CD14-positive monocyte (primary cell): ENCODE results near the gene GALC. TPM values are rescaled to one million over a fixed set of nuclear protein-coding genes. Genes with fewer than 3 reads are reported as not detected.
A peak's percentile ranks its signal among the peaks of the same experiment; 100 is the strongest.

ENCODE experiments used
- DNase-seq, 3 donors: peaks; one replicate each; pipeline ENCODE4 v3.0.0-alpha.2; 2011 to 2022
- H2AFZ ChIP-seq: 2 replicates; pipeline ENCODE4 v1.6.0; 2012; ENCODE audit warnings: mild to moderate bottlenecking, low read depth, low read length, inconsistent platforms; ENCODE audit not compliant: insufficient read depth, poor library complexity, severe bottlenecking
- H3K27ac ChIP-seq, 2 donors: 1 replicate in 1 of 2; 2 replicates in 1 of 2; pipeline ENCODE4 v1.5.1; 2012 to 2013; ENCODE audit warnings: low read length in 2 of 2, control low read depth in 1 of 2, inconsistent platforms in 1 of 2, low read depth in 1 of 2, mild to moderate bottlenecking in 1 of 2
- H3K27me3 ChIP-seq, 2 donors: one replicate each; pipeline versions ENCODE4 v1.6.0 to v1.6.1; 2011 to 2013; ENCODE audit warnings: low read length in 2 of 2; ENCODE audit not compliant: control insufficient read depth in 2 of 2, insufficient read depth in 2 of 2
- H3K36me3 ChIP-seq, 2 donors: replicated peaks in 1 of 2; 1 replicate in 1 of 2; 2 replicates in 1 of 2; pipeline versions ENCODE4 v1.5.1 to v1.6.1; 2012 to 2013; ENCODE audit warnings: low read length in 2 of 2, control low read depth in 1 of 2, inconsistent platforms in 1 of 2, mild to moderate bottlenecking in 1 of 2; ENCODE audit not compliant: insufficient read depth in 2 of 2, control insufficient read depth in 1 of 2
- H3K4me1 ChIP-seq, 2 donors: 1 replicate in 1 of 2; 2 replicates in 1 of 2; pipeline versions ENCODE4 v1.5.1 to v1.6.1; 2012 to 2013; ENCODE audit warnings: low read length in 2 of 2, control low read depth in 1 of 2, inconsistent platforms in 1 of 2, mild to moderate bottlenecking in 1 of 2, moderate library complexity in 1 of 2; ENCODE audit not compliant: insufficient read depth in 2 of 2, control insufficient read depth in 1 of 2
- H3K4me2 ChIP-seq: replicated peaks from 2 replicates; pipeline ENCODE3; 2012; ENCODE audit warnings: low read length, moderate library complexity, mild to moderate bottlenecking; ENCODE audit not compliant: poor library complexity, severe bottlenecking; ENCODE audit errors: extremely low read depth
- H3K4me3 ChIP-seq, 3 experiments: fragments of 200-600 bp in 1 of 3; sonication (generic) in 1 of 3; replicated peaks in 1 of 3; 1 replicate in 2 of 3; 2 replicates in 1 of 3; pipeline ENCODE4 v1.5.1; 2011 to 2013; ENCODE audit warnings: low read length in 3 of 3, mild to moderate bottlenecking in 3 of 3, control low read depth in 2 of 3, low read depth in 2 of 3, inconsistent platforms in 1 of 3, moderate library complexity in 1 of 3
- H3K79me2 ChIP-seq: 2 replicates; pipeline ENCODE4 v1.6.0; 2012; ENCODE audit warnings: mild to moderate bottlenecking, control low read depth, inconsistent platforms, low read length, moderate library complexity; ENCODE audit not compliant: insufficient read depth
- H3K9ac ChIP-seq: 2 replicates; pipeline ENCODE4 v1.6.0; 2017; ENCODE audit warnings: low read length, mild to moderate bottlenecking; ENCODE audit not compliant: insufficient read depth, poor library complexity, severe bottlenecking
- H3K9me3 ChIP-seq, 2 donors: replicated peaks in 1 of 2; 1 replicate in 1 of 2; 2 replicates in 1 of 2; pipeline versions ENCODE4 v1.5.1 to v1.6.1; 2012 to 2013; ENCODE audit warnings: low read length in 2 of 2, control low read depth in 1 of 2; ENCODE audit not compliant: control insufficient read depth in 1 of 2, insufficient read depth in 1 of 2
- H4K20me1 ChIP-seq: 2 replicates; pipeline ENCODE4 v1.6.0; 2012; ENCODE audit warnings: mild to moderate bottlenecking, low read length, control low read depth, moderate library complexity; ENCODE audit not compliant: insufficient read depth
- H3K27ac Mint-ChIP-seq, 7 donors: one replicate each; pipeline ENCODE4 v1.8.0; 2020; ENCODE audit warnings: mild to moderate bottlenecking in 7 of 7, mixed read lengths in 7 of 7, moderate library complexity in 6 of 7, inconsistent platforms in 2 of 7
- H3K27me3 Mint-ChIP-seq, 3 donors: one replicate each; pipeline ENCODE4 v1.8.0; 2021 to 2022; ENCODE audit warnings: low read depth in 3 of 3, mild to moderate bottlenecking in 3 of 3, mixed read lengths in 3 of 3, moderate library complexity in 3 of 3, inconsistent platforms in 1 of 3
- H3K36me3 Mint-ChIP-seq, 2 donors: one replicate each; pipeline ENCODE4 v1.8.0; 2020; ENCODE audit warnings: mixed read lengths in 2 of 2, inconsistent platforms in 1 of 2, mild to moderate bottlenecking in 1 of 2
- H3K4me1 Mint-ChIP-seq: one replicate; pipeline ENCODE4 v1.8.0; 2020; ENCODE audit warnings: mild to moderate bottlenecking, mixed read lengths
- H3K4me3 Mint-ChIP-seq, 2 donors: one replicate each; pipeline ENCODE4 v1.8.0; 2020; ENCODE audit warnings: mild to moderate bottlenecking in 2 of 2, mixed read lengths in 2 of 2, moderate library complexity in 1 of 2
- H3K9me3 Mint-ChIP-seq, 7 donors: one replicate each; pipeline ENCODE4 v1.8.0; 2020 to 2022; ENCODE audit warnings: mixed read lengths in 7 of 7, mild to moderate bottlenecking in 6 of 7, moderate library complexity in 6 of 7, inconsistent platforms in 2 of 7
- CTCF ChIP-seq: fragments of 200-600 bp; IDR thresholded peaks from one replicate; pipeline ENCODE4 v1.8.0; 2022; ENCODE audit warnings: antibody characterized with exemption, mild to moderate bottlenecking
- WGBS: methylation state at CpG from one replicate; pipeline ENCODE4 v1.1.5; 2013; ENCODE audit warnings: missing lambda C conversion rate; ENCODE audit not compliant: insufficient coverage; 5-methylcytosine and 5-hydroxymethylcytosine counted together
- intact Hi-C, 2 donors: fragments of 100-400 bp; cut with micrococcal nuclease; formaldehyde crosslinking; loops; one replicate each; pipeline versions ENCODE4 v1.15.0 to v1.15.1; 2023
- polyA plus RNA-seq, 3 donors: library from polyadenylated mRNA; depleted of rRNA in 1 of 3; unstranded in 2 of 3; stranded (reverse) in 1 of 3; fragments of 300-500 nt in 2 of 3; fragments of >200 nt in 1 of 3; fragmentation: Illumina TruSeq in 2 of 3; gene quantifications; 1 replicate in 2 of 3; 2 replicates in 1 of 3; pipeline ENCODE4 v1.2.3, GENCODE V29; 2012 to 2021

GALC gene
- polyA plus RNA-seq, 3 donors, result 28.6 to 40.6 (median 33.8) TPM

GRCh38 chr14:87996291-87996592, 3.3 kb upstream of the GALC start:
- H3K4me1 ChIP-seq, result peaks cover 58 to 73% of the 10 kb centered on the region in 2 donors
- H3K9me3 ChIP-seq, result no peaks in the 10 kb centered on the region
- H4K20me1 ChIP-seq, result no peaks in the 10 kb centered on the region
- peaks cover 70% of the 10 kb centered on the region for H3K4me1 Mint-ChIP-seq
- H3K4me3 Mint-ChIP-seq, result no peak overlapping the region
- no peak overlapping the region for H3K4me2 ChIP-seq
- peak overlapping the region in 1 of 2 donors; percentile 73 for H3K27ac ChIP-seq
- peaks cover 17% of the 10 kb centered on the region for H3K79me2 ChIP-seq
- H3K36me3 Mint-ChIP-seq, result peaks cover 3 to 4% of the 10 kb centered on the region in 2 donors
- peaks cover 0 to 2% (median 0%) of the 10 kb centered on the region in 7 donors for H3K9me3 Mint-ChIP-seq
- no CpG with 5 or more reads among the region's 1 CpG for WGBS
- no peak for TF ChIP-seq CTCF
- intact Hi-C loops, result loop anchor here in 1 of 2 donors (10.0 kb wide), 1 partner anchor 49 kb away; no protein-coding TSS in a partner anchor
- H3K9ac ChIP-seq, result no peak overlapping the region
- peak overlapping the region in 6 of 7 donors; percentile 59 to 82 (median 73) for H3K27ac Mint-ChIP-seq
- H3K36me3 ChIP-seq, result no peaks in the 10 kb centered on the region
- no peak overlapping the region for H3K4me3 ChIP-seq
- no peaks in the 10 kb centered on the region for H3K27me3 ChIP-seq
- no peak overlapping the region for H2AFZ ChIP-seq
- peak in 1 of 3 donors; percentile 29 for DNase-seq
- no peaks in the 10 kb centered on the region for H3K27me3 Mint-ChIP-seq

DNA sequence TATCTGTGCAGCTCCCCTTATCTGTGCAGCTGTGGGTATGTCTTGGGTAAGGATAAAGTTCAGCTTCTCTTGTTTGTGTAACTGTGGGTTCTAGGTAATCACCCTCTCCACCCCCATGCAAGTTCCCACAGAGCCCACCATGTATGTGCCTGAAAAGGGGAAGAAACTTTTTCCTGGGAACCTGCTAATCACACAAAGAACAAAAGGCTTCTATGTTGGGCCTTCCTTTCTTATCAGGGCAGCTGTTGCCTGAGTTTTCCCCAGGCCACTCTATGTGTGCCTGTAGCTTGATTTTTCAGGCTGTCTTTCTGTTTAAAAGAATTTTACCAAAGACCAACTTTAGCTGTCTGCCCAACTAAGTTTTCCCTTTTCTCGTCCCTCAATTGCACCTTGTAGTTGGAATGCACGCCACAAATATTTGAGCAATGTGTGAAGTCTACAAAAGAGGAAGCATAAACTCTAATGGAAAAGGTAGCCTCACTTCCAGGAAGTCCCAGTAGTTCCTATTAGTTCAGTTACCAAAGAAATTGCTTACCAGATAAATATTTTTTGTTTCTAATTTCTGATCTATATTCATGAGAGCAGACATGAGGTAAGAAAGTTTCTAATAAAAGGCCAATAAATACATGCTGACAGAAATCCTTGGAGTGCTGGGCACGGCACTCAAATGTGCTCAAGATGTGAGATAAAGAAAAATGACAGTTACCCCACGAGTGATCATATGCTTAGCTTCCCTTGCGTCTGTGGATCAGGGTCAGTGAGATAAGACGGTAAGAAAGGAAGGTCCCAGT, 2.7 kb upstream of the GALC start:
- H3K4me2 ChIP-seq, result no peak overlapping the region
- peaks cover 70% of the 10 kb centered on the region for H3K4me1 Mint-ChIP-seq
- H3K9me3 ChIP-seq, result no peaks in the 10 kb centered on the region
- peak overlapping the region in 1 of 2 donors; percentile 73 for H3K27ac ChIP-seq
- H3K79me2 ChIP-seq, result peaks cover 22% of the 10 kb centered on the region
- H3K27ac Mint-ChIP-seq, result peak overlapping the region; percentile 59 to 85 (median 73)
- intact Hi-C loops, result loop anchor here in 1 of 2 donors (10.0 kb wide), 1 partner anchor 49 kb away; no protein-coding TSS in a partner anchor
- WGBS, result 50% methylated on average over 1 of the region's 6 CpGs
- no peaks in the 10 kb centered on the region for H3K27me3 Mint-ChIP-seq
- DNase-seq, result peak in 2 of 3 donors; percentile 67 to 77
- no peak overlapping the region for H2AFZ ChIP-seq
- no peaks in the 10 kb centered on the region for H4K20me1 ChIP-seq
- peaks cover 0 to 2% (median 0%) of the 10 kb centered on the region in 7 donors for H3K9me3 Mint-ChIP-seq
- peaks cover 3 to 4% of the 10 kb centered on the region in 2 donors for H3K36me3 Mint-ChIP-seq
- no peak overlapping the region for H3K4me3 Mint-ChIP-seq
- no peaks in the 10 kb centered on the region for H3K27me3 ChIP-seq
- H3K9ac ChIP-seq, result no peak overlapping the region
- peaks cover 61 to 73% of the 10 kb centered on the region in 2 donors for H3K4me1 ChIP-seq
- no peak for TF ChIP-seq CTCF
- no peak overlapping the region for H3K4me3 ChIP-seq
- no peaks in the 10 kb centered on the region for H3K36me3 ChIP-seq
